SK-N-SH (cell line): ENCODE measurements around the gene RFPL2. TPM values are rescaled to one million over a fixed set of nuclear protein-coding genes. Genes with fewer than 3 reads are reported as not detected.
"Not testable (repeated sequence)": the region's sequence is repeated elsewhere in the genome, so short reads cannot be mapped to it uniquely, and the experiment has no call there.

ENCODE experiments used
- CTCF ChIA-PET: fragments of 300-600, 350-600 bp; formaldehyde crosslinking; extraction: SDS; loops from one replicate; lab custom pipeline; 2021; lab: Yijun Ruan, JAX
- POLR2A ChIA-PET: fragments of 350-600 bp; sonication (Branson Sonifier 250); formaldehyde crosslinking; extraction: SDS; loops from one replicate; lab custom pipeline; 2020; ENCODE audit warnings: antibody characterized with exemption, inconsistent platforms; lab: Yijun Ruan, JAX
- DNase-seq: peaks from one replicate; pipeline ENCODE4 v3.0.0; 2012
- H2AFZ ChIP-seq: fragments of 200-600 bp; sonication (generic); 2 replicates; pipeline ENCODE4 v1.8.1; 2016; ENCODE audit warnings: antibody characterized with exemption, mild to moderate bottlenecking, low read depth
- H3F3A ChIP-seq: fragments of 200-600 bp; sonication (generic); replicated peaks from 2 replicates; pipeline ENCODE3; 2016; ENCODE audit warnings: antibody characterized with exemption, mild to moderate bottlenecking; ENCODE audit not compliant: insufficient read depth
- H3K27ac ChIP-seq, 2 experiments: fragments of 200-500 bp in 1 of 2; fragments of 200-600 bp in 1 of 2; sonication (Bioruptor generic) in 1 of 2; sonication (generic), shearing (Covaris generic) in 1 of 2; 2 replicates each; pipeline versions ENCODE4 v1.5.1 to v1.6.1; 2014 to 2016; ENCODE audit warnings: low read depth in 2 of 2, inconsistent platforms in 1 of 2, low read length in 1 of 2, mild to moderate bottlenecking in 1 of 2, mixed read lengths in 1 of 2
- H3K27me3 ChIP-seq: fragments of 200-600 bp; sonication (generic), shearing (Covaris generic); 2 replicates; pipeline ENCODE4 v1.6.1; 2016; ENCODE audit warnings: mixed run types; ENCODE audit not compliant: insufficient read depth
- H3K36me3 ChIP-seq, 2 experiments: fragments of 200-500 bp in 1 of 2; fragments of 200-600 bp in 1 of 2; sonication (Bioruptor generic) in 1 of 2; sonication (generic) in 1 of 2; replicated peaks in 1 of 2; 2 replicates each; pipeline versions ENCODE3 to v1.5.1; 2014 to 2016; ENCODE audit warnings: low read length in 1 of 2, mild to moderate bottlenecking in 1 of 2; ENCODE audit not compliant: insufficient read depth in 2 of 2, control insufficient read depth in 1 of 2
- H3K4me1 ChIP-seq, 2 experiments: fragments of 200-500 bp in 1 of 2; fragments of 200-600 bp in 1 of 2; sonication (Bioruptor generic) in 1 of 2; sonication (generic), shearing (Covaris generic) in 1 of 2; 2 replicates each; pipeline versions ENCODE4 v1.5.1 to v1.6.1; 2014 to 2016; ENCODE audit warnings: low read depth in 1 of 2, low read length in 1 of 2, mixed run types in 1 of 2; ENCODE audit not compliant: insufficient read depth in 2 of 2, control insufficient read depth in 1 of 2
- H3K4me2 ChIP-seq: fragments of 200-600 bp; sonication (generic), shearing (Covaris generic); 2 replicates; pipeline ENCODE4 v1.6.1; 2017; ENCODE audit warnings: mixed run types
- H3K4me3 ChIP-seq, 2 experiments: fragments of 200-500 bp in 1 of 2; fragments of 200-600 bp in 1 of 2; sonication (Bioruptor generic) in 1 of 2; sonication (generic), shearing (Covaris generic) in 1 of 2; 2 replicates each; pipeline versions ENCODE4 v1.5.1 to v1.8.1; 2014 to 2016; ENCODE audit warnings: low read depth in 2 of 2, inconsistent platforms in 1 of 2, low read length in 1 of 2, mild to moderate bottlenecking in 1 of 2, mixed read lengths in 1 of 2, moderate library complexity in 1 of 2
- H3K79me2 ChIP-seq: fragments of 200-600 bp; sonication (generic); 2 replicates; pipeline ENCODE4 v1.8.1; 2017; ENCODE audit warnings: mild to moderate bottlenecking; ENCODE audit not compliant: insufficient read depth
- H3K9ac ChIP-seq: fragments of 200-600 bp; sonication (generic); 2 replicates; pipeline ENCODE4 v1.6.1; 2017; ENCODE audit warnings: mixed run types
- H3K9me2 ChIP-seq: fragments of 200-600 bp; sonication (generic); 2 replicates; pipeline ENCODE4 v1.6.1; 2017; ENCODE audit warnings: mixed run types
- H3K9me3 ChIP-seq: fragments of 200-600 bp; sonication (generic); 2 replicates; pipeline ENCODE4 v1.6.1; 2017; ENCODE audit warnings: mixed run types, mild to moderate bottlenecking, moderate library complexity
- H4K20me1 ChIP-seq: fragments of 200-600 bp; sonication (generic); 2 replicates; pipeline ENCODE4 v1.6.1; 2017; ENCODE audit warnings: mild to moderate bottlenecking, mixed run types; ENCODE audit not compliant: insufficient read depth
- JUND ChIP-seq: IDR thresholded peaks from 2 replicates; pipeline ENCODE4 v1.4.0; 2012
- WGBS: methylation state at CpG from one replicate; pipeline ENCODE4 v1.1.6; 2017; ENCODE audit warnings: low lambda C conversion rate; 5-methylcytosine and 5-hydroxymethylcytosine counted together
- polyA plus RNA-seq, 3 experiments: library from polyadenylated mRNA; depleted of rRNA; stranded (reverse); fragments of >200 nt; gene quantifications; 2 replicates each; pipeline ENCODE4 v1.2.3, GENCODE V29; 2012

The RFPL2 gene
- polyA plus RNA-seq, 1 of the 3 experiments (the other 2 are of a cell fraction), result 0.05 TPM

GRCh38 chr22:32199341-32199740 is 5.5 kb downstream of the RFPL2 start:
- Histone ChIP-seq H3K4me3 (no peak overlapping the region), H3K4me2 (no peak overlapping the region), H2AFZ (no peak overlapping the region), H3K4me1 (peaks cover 0 to 21% of the 10 kb centered on the region in 2 experiments; a peak in 1 of 4 replicates), H3K9me3 (no peaks in the 10 kb centered on the region), H3K27me3 (peaks cover 23% of the 10 kb centered on the region; the same call in 1 of the 2 replicates), H3F3A (no peaks in the 10 kb centered on the region), H3K79me2 (no peaks in the 10 kb centered on the region), H3K36me3 (no peaks in the 10 kb centered on the region), H3K27ac (no peak overlapping the region), H3K9ac (no peak overlapping the region), H4K20me1 (no peaks in the 10 kb centered on the region), H3K9me2 (no peaks in the 10 kb centered on the region)
- TF ChIP-seq JUND, result no peak
- DNase-seq, result no peak
- CTCF ChIA-PET, result interaction anchor here (3.9 kb wide), 1 partner anchor 67 kb away, joined by 30 read pairs; no protein-coding TSS in a partner anchor
- POLR2A ChIA-PET, result no interaction called here
- WGBS, result 79% methylated on average over 6 of the region's 6 CpGs

DNA sequence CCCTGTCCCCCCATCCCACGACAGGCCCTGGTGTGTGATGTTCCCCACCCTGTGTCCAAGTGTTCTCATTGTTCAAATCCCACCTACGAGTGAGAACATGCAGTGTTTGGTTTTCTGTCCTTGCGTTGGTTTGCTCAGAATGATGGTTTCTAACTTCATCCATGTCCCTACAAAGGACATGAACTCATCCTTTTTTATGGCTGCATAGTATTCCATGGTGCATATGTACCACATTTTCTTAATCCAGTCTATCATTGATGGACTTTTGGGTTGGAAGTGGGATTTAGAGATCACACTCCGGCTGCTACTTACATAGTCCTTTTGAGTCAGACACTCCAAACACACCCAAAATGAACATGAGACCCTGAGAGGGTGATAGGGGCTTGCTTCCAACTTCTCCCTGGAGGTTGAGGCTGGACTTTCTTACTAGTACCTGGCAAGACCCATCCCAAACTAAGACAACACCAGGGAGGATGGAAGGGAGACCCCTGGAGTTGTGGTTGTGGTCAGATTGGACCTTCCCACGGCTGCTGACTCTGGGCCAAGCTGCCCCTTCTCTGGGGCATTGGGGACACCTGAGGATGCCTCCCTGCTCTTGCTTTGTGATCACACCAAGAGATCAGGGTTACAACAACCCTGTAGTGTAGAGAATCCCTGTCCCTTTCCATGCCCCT is 7.2 kb downstream of the RFPL2 start:
- H2AFZ ChIP-seq, CTCF ChIA-PET, H3K4me1 ChIP-seq, H3K4me3 ChIP-seq, H3F3A ChIP-seq, H4K20me1 ChIP-seq, H3K9me3 ChIP-seq, POLR2A ChIA-PET, H3K79me2 ChIP-seq, H3K36me3 ChIP-seq, H3K27me3 ChIP-seq, H3K4me2 ChIP-seq, DNase-seq, H3K9me2 ChIP-seq, H3K27ac ChIP-seq, H3K9ac ChIP-seq: not testable (repeated sequence)
- 29% methylated on average over 4 of the region's 5 CpGs for WGBS

DNA sequence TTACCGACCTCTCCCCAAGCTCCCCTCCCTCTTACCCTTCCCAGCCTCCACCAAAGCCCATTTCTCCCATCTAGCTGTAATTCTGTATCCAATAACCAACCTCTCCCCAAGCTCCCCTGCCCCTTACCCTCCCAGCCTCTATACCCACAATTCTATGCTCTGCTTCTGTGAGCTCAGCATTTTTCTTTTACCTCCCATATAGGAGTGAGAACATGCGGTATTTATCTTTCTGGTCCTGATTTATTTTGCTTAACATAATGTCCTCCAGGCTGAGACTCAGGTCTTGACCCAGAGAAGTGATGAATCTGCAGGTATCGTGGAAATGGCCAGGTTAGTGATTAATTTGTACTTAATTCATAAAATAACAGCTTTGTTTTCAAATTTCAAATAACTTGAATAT is 9.0 kb downstream of the RFPL2 start:
- DNase-seq, H3K27me3 ChIP-seq, H3K36me3 ChIP-seq, H3K79me2 ChIP-seq, H3K9ac ChIP-seq, H3K9me2 ChIP-seq, H3K4me2 ChIP-seq, H3K4me1 ChIP-seq, H3K4me3 ChIP-seq, POLR2A ChIA-PET, H3K27ac ChIP-seq, H2AFZ ChIP-seq, H3F3A ChIP-seq, H3K9me3 ChIP-seq, H4K20me1 ChIP-seq: not testable (repeated sequence)
- WGBS, result 5% methylated on average over 3 of the region's 3 CpGs
- CTCF ChIA-PET, result interaction anchor here (0.7 to 1.3 kb wide), 4 partner anchors 10 to 278 kb away, joined by 3 to 4 read pairs (median 4); no protein-coding TSS in a partner anchor

DNA sequence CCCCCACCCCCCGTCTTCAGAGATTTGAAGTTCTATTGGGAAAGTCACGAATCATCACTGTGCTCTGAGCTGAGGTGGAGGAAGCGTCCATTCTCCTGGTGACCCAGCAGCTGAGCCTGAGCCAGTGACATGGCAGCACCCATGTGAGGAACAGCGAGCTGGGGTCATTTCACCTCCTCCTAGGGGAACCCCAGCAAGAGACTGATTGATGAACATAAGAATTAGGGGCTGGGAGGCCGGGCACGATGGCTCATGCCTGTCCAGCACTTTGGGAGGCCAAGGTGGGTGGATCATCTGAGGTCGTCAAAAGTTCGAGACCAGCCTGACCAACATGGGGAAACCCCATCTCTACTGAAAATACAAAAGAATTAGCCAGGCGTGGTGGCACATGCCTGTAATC is 11.5 kb downstream of the RFPL2 start:
- H3K36me3 ChIP-seq, H4K20me1 ChIP-seq, H3K79me2 ChIP-seq, H3K27me3 ChIP-seq, DNase-seq, H3K9me3 ChIP-seq, H3K27ac ChIP-seq, H3K9me2 ChIP-seq, H3K4me1 ChIP-seq, H3K4me2 ChIP-seq, H3K9ac ChIP-seq, H3K4me3 ChIP-seq, H2AFZ ChIP-seq, POLR2A ChIA-PET, H3F3A ChIP-seq: not testable (repeated sequence)
- CTCF ChIA-PET, result interaction anchor here (1.5 kb wide), 1 partner anchor 9 kb away, joined by 4 read pairs; no protein-coding TSS in a partner anchor
- WGBS, result 46% methylated on average over 7 of the region's 9 CpGs

DNA sequence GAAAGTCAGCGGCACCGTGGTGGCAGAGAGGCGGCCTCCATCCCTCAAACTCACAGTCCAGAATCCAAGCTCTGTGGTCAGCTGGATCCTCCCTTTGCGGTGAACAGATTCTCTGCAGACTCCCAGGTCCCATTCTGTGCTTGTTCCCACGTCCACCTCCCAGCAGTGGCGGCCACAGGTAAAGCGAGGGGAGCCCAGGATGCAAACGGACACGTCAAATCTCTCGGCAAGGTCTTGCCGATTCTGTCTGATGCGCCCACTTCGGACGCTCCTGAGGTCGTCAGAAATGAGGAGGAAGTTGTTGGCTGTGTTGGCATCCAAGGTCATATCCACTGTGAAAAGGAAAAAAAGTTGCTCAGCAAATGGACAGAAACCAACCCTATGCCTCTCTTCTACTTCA is 13.9 kb downstream of the RFPL2 start:
- H3K9me3 ChIP-seq, H3K79me2 ChIP-seq, H3K9ac ChIP-seq, H3K36me3 ChIP-seq, CTCF ChIA-PET, H3K9me2 ChIP-seq, H3K4me2 ChIP-seq, DNase-seq, H3K4me3 ChIP-seq, H3K4me1 ChIP-seq, H2AFZ ChIP-seq, H3K27me3 ChIP-seq, POLR2A ChIA-PET, H3K27ac ChIP-seq, H3F3A ChIP-seq, H4K20me1 ChIP-seq: not testable (repeated sequence)
- 62% methylated on average over 15 of the region's 15 CpGs for WGBS
